ENCODE measurements around the gene CAMK4.

DNA sequence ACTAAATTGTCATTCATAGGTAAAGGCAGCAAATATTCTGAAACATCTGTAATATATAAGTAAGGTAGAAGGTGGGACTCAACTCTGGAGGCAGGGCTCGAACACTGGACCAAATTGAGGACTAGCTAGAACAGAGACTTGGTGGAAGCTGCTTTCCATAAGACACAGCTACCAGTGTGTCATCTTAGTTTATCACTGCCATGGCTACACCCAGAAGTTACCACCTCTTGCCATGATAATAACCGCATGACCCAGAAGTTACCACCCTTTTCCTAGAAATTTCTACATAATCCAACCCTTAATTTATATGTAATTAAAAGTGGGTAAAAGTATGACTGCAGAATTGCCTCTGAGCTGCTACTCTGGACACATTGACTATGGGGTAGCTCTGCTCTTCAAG is 188.4 kb downstream of the CAMK4 start:
- TF ChIP-seq CTCF (IDR thresholded peaks at IDR 0.05) (no peak), POLR2A (IDR thresholded peaks at IDR 0.05) (no peak)

Data from uterus (tissue), 2 donors.